ENCODE data around the gene MTG1.
"Not testable (repeated sequence)": the region's sequence is repeated elsewhere in the genome, so short reads cannot be mapped to it uniquely, and the experiment has no call there.

Gene MTG1

GRCh38 chr10:133439517-133440461 lies 45.8 kb downstream of the MTG1 start:
- TF ChIP-seq TOX (CRISPR knock-in tag; IDR thresholded peaks at IDR 0.05; ENCODE audit: borderline replicate concordance) (no peak), RARB (CRISPR knock-in tag; IDR thresholded peaks at IDR 0.05) (no peak), ESRRG (CRISPR knock-in tag; IDR thresholded peaks at IDR 0.05) (no peak), ZFP3 (CRISPR knock-in tag; IDR thresholded peaks at IDR 0.05) (no peak), ARNTL (CRISPR knock-in tag; IDR thresholded peaks at IDR 0.05; ENCODE audit: borderline replicate concordance, low read depth) (no peak)
- no peak for ATAC-seq

DNA sequence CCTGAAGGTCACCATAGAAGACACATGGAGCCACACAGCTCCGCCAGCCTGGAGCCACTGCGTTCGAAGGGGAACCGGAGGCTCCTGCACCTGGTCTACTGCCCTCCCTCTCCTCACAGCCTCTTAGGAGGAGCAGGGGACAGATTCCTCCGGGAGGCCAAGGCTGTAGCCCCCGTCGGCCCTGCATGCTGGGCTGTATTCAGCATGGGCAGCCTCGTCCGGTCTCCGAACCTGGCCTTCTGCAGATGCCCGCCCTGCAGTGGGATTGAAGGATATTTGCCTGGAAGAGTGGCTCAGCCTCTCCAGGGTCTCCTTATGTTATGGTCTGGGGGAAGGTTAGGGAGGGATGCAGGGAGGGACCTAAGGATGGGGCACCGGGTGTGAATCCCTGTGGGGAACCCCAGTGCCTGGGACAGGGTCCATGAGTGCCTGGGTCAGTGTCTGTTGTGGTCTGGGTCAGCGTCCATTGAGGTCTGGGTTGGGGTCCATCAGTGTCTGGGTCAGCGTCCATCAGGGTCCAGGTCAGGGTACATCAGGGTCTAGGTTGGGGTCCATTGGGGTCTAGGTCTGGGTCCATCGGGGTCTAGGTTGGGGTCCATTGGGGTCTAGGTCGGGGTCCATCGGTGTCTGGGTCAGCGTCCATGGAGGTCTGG lies 46.8 kb downstream of the MTG1 start:
- no peak for TF ChIP-seq ZNF70 (CRISPR knock-in tag; IDR thresholded peaks at IDR 0.05)
- TF ChIP-seq TOX (CRISPR knock-in tag; IDR thresholded peaks at IDR 0.05; ENCODE audit: borderline replicate concordance) = no peak
- no peak for TF ChIP-seq ISL1 (CRISPR knock-in tag; IDR thresholded peaks at IDR 0.05)
- no peak for TF ChIP-seq ZC3H10 (CRISPR knock-in tag; IDR thresholded peaks at IDR 0.05)
- TF ChIP-seq RARB (CRISPR knock-in tag; IDR thresholded peaks at IDR 0.05) = no peak
- TF ChIP-seq ARNTL (CRISPR knock-in tag; IDR thresholded peaks at IDR 0.05; ENCODE audit: borderline replicate concordance, low read depth) = no peak
- no peak for ATAC-seq

DNA sequence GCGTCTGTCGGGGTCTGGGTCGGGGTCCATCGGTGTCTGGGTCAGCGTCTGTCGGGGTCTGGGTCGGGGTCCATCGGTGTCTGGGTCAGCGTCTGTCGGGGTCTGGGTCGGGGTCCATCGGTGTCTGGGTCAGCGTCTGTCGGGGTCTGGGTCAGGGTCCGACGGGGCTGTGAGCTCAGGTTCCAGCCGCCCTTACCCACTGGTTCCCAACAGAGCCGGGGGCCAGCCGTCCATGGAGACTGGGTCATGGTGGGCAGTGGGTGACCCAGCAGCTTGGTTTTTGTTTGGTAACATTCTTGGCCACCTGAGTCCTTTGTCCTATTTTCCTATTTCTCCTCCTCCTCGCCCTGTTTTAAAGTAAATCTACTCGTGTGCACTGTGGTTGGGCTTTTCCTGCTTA lies 47.4 kb downstream of the MTG1 start:
- ATAC-seq = not testable (repeated sequence)

- no peak for TF ChIP-seq ZNF70 (CRISPR knock-in tag; IDR thresholded peaks at IDR 0.05)
- TF ChIP-seq PPARA (CRISPR knock-in tag; IDR thresholded peaks at IDR 0.05; ENCODE audit: borderline replicate concordance) = no peak
- TF ChIP-seq TOX (CRISPR knock-in tag; IDR thresholded peaks at IDR 0.05; ENCODE audit: borderline replicate concordance) = no peak
- TF ChIP-seq CSRNP3 (CRISPR knock-in tag; IDR thresholded peaks at IDR 0.05) = no peak
- no peak for TF ChIP-seq ZFP30 (CRISPR knock-in tag; IDR thresholded peaks at IDR 0.05)
- TF ChIP-seq ESRRG (CRISPR knock-in tag; IDR thresholded peaks at IDR 0.05) = no peak
- TF ChIP-seq ZC3H10 (CRISPR knock-in tag; IDR thresholded peaks at IDR 0.05) = no peak
- TF ChIP-seq TSHZ2 (CRISPR knock-in tag; IDR thresholded peaks at IDR 0.05) = no peak
- TF ChIP-seq CSDC2 (CRISPR knock-in tag; IDR thresholded peaks at IDR 0.05) = no peak
- ATAC-seq = no peak
Observed at GRCh38 chr10:133441780-133442179, 47.8 kb downstream of the MTG1 start.

DNA sequence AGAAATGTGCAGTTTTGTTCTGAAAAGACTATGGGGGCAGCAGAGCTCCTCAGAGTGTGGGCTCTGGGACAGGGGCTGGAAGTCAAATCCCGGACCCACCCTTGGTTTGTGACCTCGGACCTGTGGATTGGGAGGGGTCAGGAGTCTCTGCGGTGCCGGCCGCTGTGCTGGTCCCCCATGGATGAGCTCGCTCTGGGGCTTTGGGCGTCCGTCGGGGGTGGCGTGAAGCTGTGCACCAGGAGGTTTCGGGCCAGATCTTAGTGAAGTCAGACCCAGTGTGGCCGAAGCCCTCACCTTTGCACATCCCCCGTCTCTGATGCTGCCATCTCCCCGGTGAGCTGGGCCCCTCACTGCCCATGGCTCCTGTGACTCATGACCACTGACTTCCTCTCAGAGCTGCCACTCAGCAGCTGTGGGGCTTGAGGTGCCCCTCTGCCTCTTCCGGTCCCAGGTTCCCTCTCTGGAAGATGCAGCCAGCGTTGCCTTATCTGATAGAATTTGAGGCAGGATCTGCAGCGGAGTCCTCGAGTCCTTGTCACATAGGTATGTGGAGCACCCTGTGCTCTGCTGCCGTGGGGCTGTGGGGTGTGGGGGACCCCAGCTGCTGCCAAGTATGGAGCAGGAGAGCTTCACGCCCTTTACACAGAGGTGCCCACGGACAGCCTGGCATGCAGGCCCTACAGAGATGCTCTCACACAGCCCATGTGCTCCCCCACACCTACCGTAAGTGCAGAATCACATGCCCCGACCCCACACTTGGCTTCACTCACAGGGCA lies 48.4 kb downstream of the MTG1 start:
- no peak for ATAC-seq
- TF ChIP-seq ESRRG (CRISPR knock-in tag; IDR thresholded peaks at IDR 0.05) (no peak), TOX (CRISPR knock-in tag; IDR thresholded peaks at IDR 0.05; ENCODE audit: borderline replicate concordance) (no peak), RARB (CRISPR knock-in tag; IDR thresholded peaks at IDR 0.05) (no peak), ISL1 (CRISPR knock-in tag; IDR thresholded peaks at IDR 0.05) (no peak), ZFP30 (CRISPR knock-in tag; IDR thresholded peaks at IDR 0.05) (no peak), ZFP3 (CRISPR knock-in tag; IDR thresholded peaks at IDR 0.05) (no peak)

DNA sequence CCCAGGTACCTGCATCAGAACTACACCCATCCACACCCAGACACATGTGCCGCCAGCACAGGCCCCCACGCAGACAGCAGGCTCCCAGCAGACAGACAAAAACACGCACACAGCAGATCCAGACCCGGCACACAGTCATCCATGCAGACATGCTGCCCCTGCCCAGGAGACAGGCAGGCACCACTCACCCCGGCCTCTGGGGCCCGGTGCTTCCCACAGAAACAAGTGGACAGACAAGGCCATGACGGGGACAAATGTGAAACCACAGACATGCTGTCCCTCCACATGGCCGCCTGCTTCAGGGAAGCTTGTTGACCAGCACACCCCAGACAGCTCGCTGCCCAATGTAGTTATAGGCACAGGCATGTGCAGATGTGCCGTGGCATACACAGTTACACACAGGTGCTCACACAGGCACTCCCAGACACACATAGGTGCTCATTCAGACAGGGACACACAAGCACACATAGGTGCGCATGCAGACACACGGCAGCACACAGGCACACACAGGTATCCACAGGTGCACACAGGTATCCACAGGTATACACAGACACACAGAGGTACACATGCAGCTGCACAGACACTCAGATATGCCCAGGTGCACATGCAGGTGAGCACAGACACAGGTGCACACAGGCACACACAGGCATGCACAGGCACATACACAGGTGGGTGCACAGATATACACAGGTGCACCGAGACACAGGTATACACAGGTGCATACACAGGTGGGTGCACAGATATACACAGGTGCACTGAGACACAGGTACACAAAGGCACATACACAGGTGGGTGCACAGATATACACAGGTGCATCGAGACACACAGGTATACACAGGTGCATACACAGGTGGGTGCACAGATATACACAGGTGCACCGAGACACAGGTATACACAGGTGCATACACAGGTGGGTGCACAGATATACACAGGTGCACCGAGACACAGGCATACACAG lies 49.3 kb downstream of the MTG1 start:
- ATAC-seq = no peak
- TF ChIP-seq ZC3H10 (CRISPR knock-in tag; IDR thresholded peaks at IDR 0.05) (no peak), SNAI2 (CRISPR knock-in tag; IDR thresholded peaks at IDR 0.05) (no peak), ZFP3 (CRISPR knock-in tag; IDR thresholded peaks at IDR 0.05) (no peak), RARB (CRISPR knock-in tag; IDR thresholded peaks at IDR 0.05) (no peak), BACH2 (CRISPR knock-in tag; IDR thresholded peaks at IDR 0.05; ENCODE audit: borderline replicate concordance) (no peak), ISL1 (CRISPR knock-in tag; IDR thresholded peaks at IDR 0.05) (no peak), OSR1 (CRISPR knock-in tag; IDR thresholded peaks at IDR 0.05) (no peak), TSHZ2 (CRISPR knock-in tag; IDR thresholded peaks at IDR 0.05) (no peak), PPARA (CRISPR knock-in tag; IDR thresholded peaks at IDR 0.05; ENCODE audit: borderline replicate concordance) (no peak), ZNF565 (CRISPR knock-in tag; conservative IDR thresholded peaks at IDR 0.05; ENCODE audit: low read depth) (no peak)
- TF ChIP-seq, protein P1, sequence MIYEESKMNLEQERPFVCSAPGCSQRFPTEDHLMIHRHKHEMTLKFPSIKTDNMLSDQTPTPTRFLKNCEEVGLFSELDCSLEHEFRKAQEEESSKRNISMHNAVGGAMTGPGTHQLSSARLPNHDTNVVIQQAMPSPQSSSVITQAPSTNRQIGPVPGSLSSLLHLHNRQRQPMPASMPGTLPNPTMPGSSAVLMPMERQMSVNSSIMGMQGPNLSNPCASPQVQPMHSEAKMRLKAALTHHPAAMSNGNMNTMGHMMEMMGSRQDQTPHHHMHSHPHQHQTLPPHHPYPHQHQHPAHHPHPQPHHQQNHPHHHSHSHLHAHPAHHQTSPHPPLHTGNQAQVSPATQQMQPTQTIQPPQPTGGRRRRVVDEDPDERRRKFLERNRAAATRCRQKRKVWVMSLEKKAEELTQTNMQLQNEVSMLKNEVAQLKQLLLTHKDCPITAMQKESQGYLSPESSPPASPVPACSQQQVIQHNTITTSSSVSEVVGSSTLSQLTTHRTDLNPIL (CRISPR knock-in tag; IDR thresholded peaks at IDR 0.05; ENCODE audit: low read depth) = no peak

All from SK-N-SH treated with all-trans-retinoic acid at 6 μM for 48 hours (cell line).